Brain microvascular endothelial cell (primary cell): ENCODE measurements around the gene IL17D.

Experiments
- DNase-seq: peaks from one replicate; pipeline ENCODE4 v3.0.0-alpha.2; 2020
- H3K27ac ChIP-seq: fragments of 250-450 bp; sonication (Bioruptor Pico); 2 replicates; pipeline ENCODE4 v1.5.1; 2020; ENCODE audit warnings: mild to moderate bottlenecking, moderate library complexity
- H3K27me3 ChIP-seq: fragments of 250-450 bp; sonication (Bioruptor Pico); replicated peaks from 2 replicates; pipeline ENCODE4 v1.5.1; 2020; ENCODE audit warnings: mild to moderate bottlenecking
- H3K36me3 ChIP-seq: fragments of 250-450 bp; sonication (Bioruptor Pico); replicated peaks from 2 replicates; pipeline ENCODE4 v1.5.1; 2020; ENCODE audit warnings: mild to moderate bottlenecking
- H3K4me3 ChIP-seq: 2 replicates; pipeline ENCODE4 v1.5.1; 2011; ENCODE audit warnings: low read depth, mild to moderate bottlenecking, control low read depth, low read length, moderate library complexity
- CTCF ChIP-seq: IDR thresholded peaks from 2 replicates; pipeline ENCODE4 v1.5.1; 2011; ENCODE audit warnings: low read depth, mild to moderate bottlenecking, moderate library complexity, low read length, control low read depth, inconsistent platforms; ENCODE audit errors: missing control alignments
- in situ Hi-C: cut with HindIII; loops from 2 replicates; pipeline ENCODE4 v1.10.0; 2017; ENCODE audit warnings: low sequenced_read_pairs, low pct_ligation_motif_present

IL17D gene

GRCh38 chr13:20716951-20717350, 13.5 kb downstream of the IL17D start:
- no peak overlapping the region for H3K4me3 ChIP-seq
- no peaks in the 10 kb centered on the region for H3K27me3 ChIP-seq
- no peak overlapping the region for H3K27ac ChIP-seq
- no peak for DNase-seq
- no peak for TF ChIP-seq CTCF
- H3K36me3 ChIP-seq, result no peaks in the 10 kb centered on the region
- in situ Hi-C loops, result no loop called here

GRCh38 chr13:20717581-20718542, 14.4 kb downstream of the IL17D start:
- Histone ChIP-seq H3K27ac (no peak overlapping the region), H3K4me3 (no peak overlapping the region), H3K27me3 (no peaks in the 10 kb centered on the region), H3K36me3 (no peaks in the 10 kb centered on the region)
- no peak for TF ChIP-seq CTCF
- in situ Hi-C loops, result no loop called here
- no peak for DNase-seq

- TF ChIP-seq CTCF, result no peak
- no peak for DNase-seq
- no peaks in the 10 kb centered on the region for H3K27me3 ChIP-seq
- H3K4me3 ChIP-seq, result no peak overlapping the region
- no peak overlapping the region for H3K27ac ChIP-seq
- in situ Hi-C loops, result no loop called here
- H3K36me3 ChIP-seq, result no peaks in the 10 kb centered on the region
Observed at GRCh38 chr13:20718958-20719566, 15.6 kb downstream of the IL17D start.

- no peak for DNase-seq
- Histone ChIP-seq H3K36me3 (no peaks in the 10 kb centered on the region), H3K27ac (no peak overlapping the region), H3K4me3 (no peak overlapping the region), H3K27me3 (no peaks in the 10 kb centered on the region)
- no peak for TF ChIP-seq CTCF
- in situ Hi-C loops, result no loop called here
Observed at GRCh38 chr13:20719783-20720182, 16.3 kb downstream of the IL17D start.

- no peak overlapping the region for H3K27ac ChIP-seq
- H3K4me3 ChIP-seq, result no peak overlapping the region
- no peaks in the 10 kb centered on the region for H3K36me3 ChIP-seq
- TF ChIP-seq CTCF, result no peak
- in situ Hi-C loops, result no loop called here
- no peaks in the 10 kb centered on the region for H3K27me3 ChIP-seq
- DNase-seq, result no peak
Observed at GRCh38 chr13:20720499-20720898, 17.0 kb downstream of the IL17D start.
